WERI-Rb-1 (cell line): Measurements from ENCODE around the gene PPP4C.

ENCODE experiments used
- DNase-seq: peaks from one replicate; pipeline ENCODE4 v3.0.0-alpha.2; 2020
- H3K27ac ChIP-seq: fragments of 250-450 bp; sonication (Bioruptor Pico); 2 replicates; pipeline ENCODE4 v1.5.1; 2020; ENCODE audit warnings: mild to moderate bottlenecking, moderate library complexity
- H3K27me3 ChIP-seq: fragments of 250-450 bp; sonication (Bioruptor Pico); 2 replicates; pipeline ENCODE4 v1.5.1; 2021; ENCODE audit warnings: mild to moderate bottlenecking, low read depth, moderate library complexity; ENCODE audit not compliant: insufficient read depth, severe bottlenecking
- H3K36me3 ChIP-seq: fragments of 250-450 bp; sonication (Bioruptor Pico); 2 replicates; pipeline ENCODE4 v1.5.1; 2020; ENCODE audit warnings: mild to moderate bottlenecking, moderate library complexity
- H3K4me3 ChIP-seq: 2 replicates; pipeline ENCODE4 v1.5.1; 2011; ENCODE audit warnings: low read depth, mild to moderate bottlenecking, control low read depth, low read length
- H3K9me3 ChIP-seq: fragments of 250-450 bp; sonication (Bioruptor Pico); 2 replicates; pipeline ENCODE4 v1.5.1; 2021; ENCODE audit warnings: mild to moderate bottlenecking, moderate library complexity; ENCODE audit not compliant: severe bottlenecking
- TF ChIP-seq, protein P1 (sequence below): IDR thresholded peaks from 2 replicates; pipeline ENCODE4 v1.5.1; 2011; ENCODE audit warnings: low read depth, mild to moderate bottlenecking, control low read depth, inconsistent platforms, low read length

The PPP4C gene

DNA sequence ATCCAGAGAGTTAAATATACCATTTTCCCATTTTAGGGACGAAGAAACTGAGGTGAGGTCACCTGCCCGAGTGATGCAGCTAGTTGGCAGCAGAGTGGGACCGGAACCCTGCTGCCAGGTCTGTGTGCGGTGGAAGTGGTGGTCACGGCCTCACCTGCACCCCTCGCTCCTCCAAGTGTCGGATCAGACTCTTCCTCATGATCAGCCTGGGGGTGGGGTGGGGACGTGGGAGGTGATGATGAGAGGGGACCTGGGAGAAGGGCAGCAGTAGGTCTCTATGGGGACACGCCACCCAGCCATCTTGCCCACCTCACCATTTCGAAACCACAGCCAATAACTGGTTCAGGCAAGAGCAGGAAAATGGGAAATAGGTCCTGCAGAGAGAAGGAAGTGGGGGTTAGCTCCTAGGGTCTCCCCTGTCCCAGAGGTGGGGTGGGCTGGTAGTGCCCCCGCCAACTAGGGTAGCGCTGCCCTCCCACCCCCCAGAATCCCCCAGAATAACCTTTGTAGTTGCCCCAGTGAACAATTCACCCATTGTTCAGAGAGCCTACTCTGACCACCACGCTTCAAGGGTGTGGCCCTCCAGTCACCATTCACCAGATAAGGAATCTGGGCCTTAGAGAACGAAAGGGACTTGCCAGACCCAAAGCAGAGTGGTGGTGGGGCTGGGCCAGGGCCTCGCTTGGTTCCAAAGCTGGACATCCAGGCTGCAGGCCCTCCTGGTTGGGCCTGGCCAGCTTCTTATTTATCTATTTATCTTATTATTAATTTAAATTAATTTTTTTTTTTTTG, 32.5 kb downstream of the PPP4C start:
- DNase-seq = no peak
- no peak overlapping the region for H3K4me3 ChIP-seq
- H3K9me3 ChIP-seq = no peaks in the 10 kb centered on the region
- TF ChIP-seq, protein P1, sequence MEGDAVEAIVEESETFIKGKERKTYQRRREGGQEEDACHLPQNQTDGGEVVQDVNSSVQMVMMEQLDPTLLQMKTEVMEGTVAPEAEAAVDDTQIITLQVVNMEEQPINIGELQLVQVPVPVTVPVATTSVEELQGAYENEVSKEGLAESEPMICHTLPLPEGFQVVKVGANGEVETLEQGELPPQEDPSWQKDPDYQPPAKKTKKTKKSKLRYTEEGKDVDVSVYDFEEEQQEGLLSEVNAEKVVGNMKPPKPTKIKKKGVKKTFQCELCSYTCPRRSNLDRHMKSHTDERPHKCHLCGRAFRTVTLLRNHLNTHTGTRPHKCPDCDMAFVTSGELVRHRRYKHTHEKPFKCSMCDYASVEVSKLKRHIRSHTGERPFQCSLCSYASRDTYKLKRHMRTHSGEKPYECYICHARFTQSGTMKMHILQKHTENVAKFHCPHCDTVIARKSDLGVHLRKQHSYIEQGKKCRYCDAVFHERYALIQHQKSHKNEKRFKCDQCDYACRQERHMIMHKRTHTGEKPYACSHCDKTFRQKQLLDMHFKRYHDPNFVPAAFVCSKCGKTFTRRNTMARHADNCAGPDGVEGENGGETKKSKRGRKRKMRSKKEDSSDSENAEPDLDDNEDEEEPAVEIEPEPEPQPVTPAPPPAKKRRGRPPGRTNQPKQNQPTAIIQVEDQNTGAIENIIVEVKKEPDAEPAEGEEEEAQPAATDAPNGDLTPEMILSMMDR = no peak
- no peaks in the 10 kb centered on the region for H3K27me3 ChIP-seq
- H3K36me3 ChIP-seq = peaks cover 15% of the 10 kb centered on the region
- no peak overlapping the region for H3K27ac ChIP-seq

DNA sequence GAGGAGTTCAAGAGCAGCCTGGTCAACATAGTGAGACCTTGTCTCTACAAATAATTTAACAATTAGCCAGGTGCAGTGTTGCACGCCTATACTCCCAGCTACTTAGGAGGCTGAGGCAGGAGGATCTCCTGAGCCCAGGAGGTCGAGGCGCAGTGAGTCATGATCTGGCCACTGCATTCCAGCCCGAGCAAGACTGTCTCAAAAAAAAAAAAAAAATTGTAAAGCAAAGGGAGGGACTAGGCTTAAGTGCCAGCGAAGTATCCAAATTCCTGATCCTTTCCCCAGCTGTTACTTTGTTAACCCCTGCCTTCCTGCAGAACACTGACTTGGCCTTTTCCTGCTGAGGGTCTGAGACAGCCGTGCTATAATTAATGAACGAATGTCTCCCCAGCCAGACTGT, 34.9 kb downstream of the PPP4C start:
- Histone ChIP-seq H3K27me3 (no peaks in the 10 kb centered on the region), H3K9me3 (no peaks in the 10 kb centered on the region), H3K4me3 (no peak overlapping the region), H3K27ac (no peak overlapping the region), H3K36me3 (peaks cover 19% of the 10 kb centered on the region)
- no peak for DNase-seq
- TF ChIP-seq, protein P1 = no peak

DNA sequence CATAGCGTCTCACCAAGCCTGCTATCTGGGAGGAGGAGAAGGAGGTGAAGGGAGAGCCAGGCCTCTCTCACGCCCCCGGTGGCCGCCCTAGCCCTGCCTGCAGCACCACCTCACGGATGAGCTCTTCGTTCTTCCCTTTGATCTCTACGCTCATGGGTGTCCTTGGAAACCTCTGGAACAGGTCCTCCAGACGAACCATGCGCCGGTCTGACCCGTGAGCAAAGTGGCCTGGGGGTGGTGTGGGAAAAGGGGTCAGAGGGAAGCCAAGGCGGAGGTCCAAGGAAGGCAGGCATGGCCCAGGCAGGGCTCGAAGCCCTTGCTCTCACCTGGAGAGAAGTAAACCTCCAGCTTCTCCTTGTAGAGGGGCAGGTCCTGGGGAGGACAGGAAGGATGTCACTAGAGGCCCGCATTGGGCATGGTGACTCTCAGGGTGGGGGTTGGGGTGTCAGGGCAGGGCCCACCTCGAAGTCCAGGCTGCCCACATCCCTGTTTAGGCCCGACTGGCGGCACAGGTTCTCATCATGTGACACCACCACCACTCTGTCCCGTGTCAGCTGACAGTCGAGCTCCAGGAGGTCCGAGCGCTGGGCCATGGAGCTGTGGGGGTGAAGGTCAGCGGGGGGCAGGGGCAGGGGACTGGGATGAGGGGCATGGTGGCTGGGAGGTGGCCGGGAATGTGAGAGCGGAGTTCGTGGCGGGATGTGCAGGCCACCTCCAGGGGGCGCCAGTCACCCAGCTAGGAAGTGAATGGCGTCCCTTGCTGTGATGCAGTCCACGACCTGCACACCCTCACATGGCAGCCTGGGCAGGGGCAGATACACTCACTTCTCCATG, 36.6 kb downstream of the PPP4C start:
- Histone ChIP-seq H3K27me3 (no peaks in the 10 kb centered on the region), H3K27ac (no peak overlapping the region), H3K9me3 (no peaks in the 10 kb centered on the region), H3K36me3 (peaks cover 30% of the 10 kb centered on the region), H3K4me3 (no peak overlapping the region)
- DNase-seq = peak; percentile 75
- TF ChIP-seq, protein P1 = peak; percentile 91

DNA sequence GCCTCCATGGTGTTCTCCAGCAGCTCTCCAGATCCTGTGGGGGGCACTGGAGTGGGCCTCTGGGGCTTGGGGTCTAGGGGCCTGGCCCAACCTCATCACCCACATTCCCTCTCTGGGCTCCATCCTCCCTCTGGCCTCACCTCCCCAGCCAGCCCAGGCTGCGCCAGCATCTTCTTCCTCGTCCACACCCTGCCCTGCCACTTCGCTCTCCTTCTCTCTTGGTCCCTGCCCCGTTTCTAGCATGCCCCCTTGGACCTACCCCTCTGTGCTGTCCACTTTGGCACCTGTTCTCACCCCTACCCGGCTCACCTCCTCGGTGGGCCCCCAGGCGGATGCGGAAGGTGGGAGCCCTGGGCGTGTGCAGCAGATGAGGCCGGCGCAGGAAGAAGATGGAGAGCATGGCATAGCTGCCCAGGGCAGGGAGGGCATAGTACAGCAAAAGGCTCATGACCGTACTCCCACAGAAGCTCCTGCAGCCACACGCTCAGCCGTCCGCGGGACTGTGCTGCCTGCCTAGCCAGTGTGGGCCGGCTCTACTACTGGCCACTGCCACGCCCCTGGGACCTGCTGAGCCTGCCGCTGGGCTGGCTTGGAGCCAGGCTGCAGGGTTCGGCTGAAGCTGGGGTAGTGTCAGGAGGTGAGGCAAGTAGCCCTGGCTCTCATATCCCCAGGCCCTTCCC, 37.4 kb downstream of the PPP4C start, which contains the start of gene GDPD3:
Gene GDPD3, minus strand, starts transcription at position 507 of the 680 bp plus-strand sequence. Its CDS starts 59 bp downstream, at position 448.
- DNase-seq = no peak
- H3K4me3 ChIP-seq = no peak within 1 kb of the TSS
- H3K36me3 ChIP-seq = peaks cover 31% of the 10 kb centered on the region
- TF ChIP-seq, protein P1 = no peak
- H3K27ac ChIP-seq = 0 out of 2 replicates have a peak within 1 kb of the TSS, but pooled peaks have one; percentile 2
- H3K9me3 ChIP-seq = no peaks in the 10 kb centered on the region
- H3K27me3 ChIP-seq = no peaks in the 10 kb centered on the region

DNA sequence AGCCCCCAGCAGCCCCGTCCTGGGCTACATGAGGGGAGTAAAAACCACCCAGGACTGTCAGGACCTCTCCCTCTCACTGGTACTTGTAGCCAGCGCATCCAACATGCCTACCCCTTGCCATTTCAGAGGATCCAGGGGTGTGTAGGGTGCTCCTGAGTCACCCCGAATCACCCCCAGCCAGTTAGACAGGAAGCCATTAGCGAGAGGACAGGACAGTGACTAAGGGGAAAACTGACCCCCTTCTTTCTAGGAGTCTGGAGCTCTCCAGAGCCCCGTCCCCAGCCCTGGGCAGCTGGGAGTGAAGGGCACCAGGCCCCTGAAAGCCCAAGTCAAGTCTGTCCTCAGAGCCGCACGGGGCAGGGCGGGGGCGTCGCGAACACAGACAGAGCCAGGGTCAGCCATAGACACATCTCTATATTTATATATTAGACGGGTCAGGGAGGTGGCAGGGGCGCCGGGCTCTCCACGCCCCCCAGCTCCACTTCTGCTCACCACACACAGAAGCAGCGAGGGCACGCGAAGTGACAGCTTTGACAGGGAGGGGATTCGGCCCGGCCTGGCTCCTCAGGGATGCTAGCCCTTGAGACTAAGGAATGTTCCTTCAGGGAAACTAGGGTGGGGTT, 38.0 kb downstream of the PPP4C start:
- Histone ChIP-seq H3K36me3 (peaks cover 32% of the 10 kb centered on the region), H3K9me3 (no peaks in the 10 kb centered on the region), H3K27me3 (no peaks in the 10 kb centered on the region), H3K4me3 (no peak overlapping the region), H3K27ac (0 out of 2 replicates have a peak overlapping the region, but pooled peaks have one; percentile 2)
- TF ChIP-seq, protein P1 = no peak
- no peak for DNase-seq
